SJSA1 (cell line): ENCODE measurements around the gene KRTAP2-3. TPM values are rescaled to one million over a fixed set of nuclear protein-coding genes. Genes with fewer than 3 reads are reported as not detected.
A peak's percentile ranks its signal among the peaks of the same experiment; 100 is the strongest.
"Not testable (repeated sequence)": the region's sequence is repeated elsewhere in the genome, so short reads cannot be mapped to it uniquely, and the experiment has no call there.

ENCODE experiments used
- DNase-seq, 2 experiments: peaks; one replicate each; pipeline ENCODE4 v3.0.0-alpha.2; 2015 to 2020; ENCODE audit warnings: low spot score in 2 of 2, low read depth in 1 of 2
- H3K27ac ChIP-seq: fragments of 250-450 bp; sonication (Bioruptor Pico); 2 replicates; pipeline ENCODE4 v1.5.1; 2020; ENCODE audit warnings: mild to moderate bottlenecking, moderate library complexity
- H3K27me3 ChIP-seq: fragments of 250-450 bp; sonication (Bioruptor Pico); replicated peaks from 2 replicates; pipeline ENCODE4 v1.5.1; 2020; ENCODE audit warnings: mild to moderate bottlenecking, moderate library complexity
- H3K36me3 ChIP-seq: fragments of 250-450 bp; sonication (Bioruptor Pico); 2 replicates; pipeline ENCODE4 v1.5.1; 2020; ENCODE audit warnings: mild to moderate bottlenecking
- H3K4me1 ChIP-seq: fragments of 250-450 bp; sonication (Bioruptor Pico); replicated peaks from 2 replicates; pipeline ENCODE4 v1.6.1; 2021; ENCODE audit warnings: mild to moderate bottlenecking
- H3K4me3 ChIP-seq: fragments of 250-450 bp; sonication (Bioruptor Pico); 2 replicates; pipeline ENCODE4 v1.5.1; 2020; ENCODE audit warnings: mild to moderate bottlenecking
- H3K9me3 ChIP-seq: fragments of 250-450 bp; sonication (Bioruptor Pico); replicated peaks from 2 replicates; pipeline ENCODE4 v1.5.1; 2020; ENCODE audit warnings: mild to moderate bottlenecking
- total RNA-seq: library from RNA; depleted of rRNA; stranded (reverse); fragments of >200 nt; shearing (Covaris generic); gene quantifications from 2 replicates; pipeline ENCODE4 v1.2.3, GENCODE V29; 2014

Gene KRTAP2-3
- total RNA-seq, 1 experiment from 2014 or later = not detected

- H3K4me3 ChIP-seq, H3K9me3 ChIP-seq, DNase-seq, H3K27ac ChIP-seq, H3K36me3 ChIP-seq, H3K27me3 ChIP-seq, H3K4me1 ChIP-seq: not testable (repeated sequence)
Observed at GRCh38 chr17:41034346-41034935, 25.5 kb downstream of the KRTAP2-3 start, which contains the start of gene KRTAP1-3. KRTAP1-3 (minus strand) TSS chr17:41034874; CDS start chr17:41034821, 53 bp downstream.

DNA sequence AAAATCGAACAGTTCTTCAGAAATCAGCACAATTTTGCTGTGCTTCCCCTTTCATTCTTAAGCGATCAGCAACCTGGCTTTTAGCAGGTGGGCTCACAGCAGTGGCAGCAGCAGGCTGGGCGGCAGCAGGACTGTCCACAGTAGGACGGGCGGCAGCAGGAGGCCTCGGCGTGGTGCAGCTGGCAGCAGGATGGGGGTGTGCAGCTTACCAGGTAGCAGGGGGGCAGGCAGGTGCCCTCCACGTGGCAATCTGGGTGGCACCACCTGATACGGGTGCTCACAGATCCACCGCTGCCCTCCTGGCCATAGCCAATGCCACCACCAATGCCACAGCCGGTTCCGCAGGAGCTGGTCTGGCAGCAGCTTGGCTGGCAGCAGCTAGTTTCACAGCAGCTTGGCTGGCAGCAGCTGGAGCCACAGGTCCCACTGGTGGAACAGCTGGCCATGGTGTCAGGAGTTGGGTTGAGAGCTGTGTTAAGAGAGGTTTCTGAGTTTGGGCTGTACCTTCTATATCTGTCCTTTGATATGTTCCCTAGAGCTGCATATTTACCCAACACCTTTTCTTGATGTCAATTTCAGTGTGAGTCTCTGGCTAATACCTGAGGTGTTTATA, 30.2 kb downstream of the KRTAP2-3 start, which contains the start of gene KRTAP1-4:
Gene KRTAP1-4 (minus strand): TSS at position 563 of the 613 bp plus-strand sequence. CDS start 117 bp downstream, at position 446.
- no peaks in the 10 kb centered on the region for H3K27me3 ChIP-seq

DNA sequence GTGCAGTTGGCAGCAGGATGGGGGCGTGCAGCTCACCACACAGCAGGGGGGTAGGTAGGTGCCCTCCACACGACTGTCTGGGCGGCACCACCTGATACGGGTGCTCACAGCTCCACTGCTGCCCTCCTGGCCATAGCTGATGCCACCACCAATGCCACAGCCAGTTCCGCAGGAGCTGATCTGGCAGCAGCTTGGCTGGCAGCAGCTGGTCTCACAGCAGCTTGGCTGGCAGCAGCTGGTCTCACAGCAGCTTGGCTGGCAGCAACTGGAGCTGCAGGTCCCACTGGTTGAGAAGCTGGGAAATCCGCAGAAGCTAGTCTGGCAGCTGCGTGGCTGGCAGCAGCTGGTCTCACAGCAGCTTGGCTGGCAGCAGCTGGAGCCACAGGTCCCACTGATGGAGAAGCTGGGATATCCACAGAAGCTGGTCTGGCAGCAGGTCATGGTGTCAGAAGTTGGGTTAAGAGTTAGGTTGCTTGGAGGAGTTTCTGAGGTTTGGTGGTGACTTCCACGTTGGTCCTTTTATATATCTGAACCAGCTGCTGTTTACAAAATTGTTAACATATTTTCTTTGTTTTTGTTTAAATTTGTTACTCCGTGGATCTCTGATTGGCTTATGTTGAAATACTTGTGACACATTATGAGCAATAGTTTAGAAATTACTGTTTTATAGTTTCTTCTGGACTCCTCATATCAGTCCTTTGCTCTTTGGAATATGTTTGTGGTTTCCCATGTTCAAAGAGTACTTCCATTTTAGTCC, 33.0 kb downstream of the KRTAP2-3 start, which contains the start of gene KRTAP1-5:
Gene KRTAP1-5 (minus strand): TSS at position 494 of the 757 bp plus-strand sequence. CDS start 53 bp downstream, at position 441.
- H3K9me3 ChIP-seq = no peaks in the 10 kb centered on the region
- H3K27me3 ChIP-seq = no peaks in the 10 kb centered on the region
- DNase-seq = peak in 1 of 2 experiments; percentile 58
- no peaks in the 10 kb centered on the region for H3K36me3 ChIP-seq
- peak within 1 kb of the TSS; percentile 10 for H3K27ac ChIP-seq
- H3K4me3 ChIP-seq = no peak within 1 kb of the TSS
- peaks cover 14% of the 10 kb centered on the region for H3K4me1 ChIP-seq

More for the DNA sequence above, 30.2 kb downstream of the KRTAP2-3 start, which contains the start of gene KRTAP1-4:
- peaks cover 14% of the 10 kb centered on the region for H3K4me1 ChIP-seq
- no peak for DNase-seq
- H3K36me3 ChIP-seq = no peaks in the 10 kb centered on the region
- no peaks in the 10 kb centered on the region for H3K9me3 ChIP-seq
- no peak within 1 kb of the TSS for H3K4me3 ChIP-seq
- H3K27ac ChIP-seq = no peak within 1 kb of the TSS

GRCh38 chr17:41024697-41025096, 35.2 kb downstream of the KRTAP2-3 start:
- H3K27ac ChIP-seq = no peak overlapping the region
- H3K4me1 ChIP-seq = peaks cover 14% of the 10 kb centered on the region
- H3K4me3 ChIP-seq = no peak overlapping the region
- DNase-seq = no peak
- H3K9me3 ChIP-seq = no peaks in the 10 kb centered on the region
- no peaks in the 10 kb centered on the region for H3K27me3 ChIP-seq
- H3K36me3 ChIP-seq = no peaks in the 10 kb centered on the region

- DNase-seq = no peak
- Histone ChIP-seq H3K9me3 (no peaks in the 10 kb centered on the region), H3K4me1 (no peaks in the 10 kb centered on the region), H3K4me3 (no peak overlapping the region), H3K27me3 (no peaks in the 10 kb centered on the region), H3K27ac (no peak overlapping the region), H3K36me3 (no peaks in the 10 kb centered on the region)
Observed at GRCh38 chr17:41020336-41020735, 39.6 kb downstream of the KRTAP2-3 start.

DNA sequence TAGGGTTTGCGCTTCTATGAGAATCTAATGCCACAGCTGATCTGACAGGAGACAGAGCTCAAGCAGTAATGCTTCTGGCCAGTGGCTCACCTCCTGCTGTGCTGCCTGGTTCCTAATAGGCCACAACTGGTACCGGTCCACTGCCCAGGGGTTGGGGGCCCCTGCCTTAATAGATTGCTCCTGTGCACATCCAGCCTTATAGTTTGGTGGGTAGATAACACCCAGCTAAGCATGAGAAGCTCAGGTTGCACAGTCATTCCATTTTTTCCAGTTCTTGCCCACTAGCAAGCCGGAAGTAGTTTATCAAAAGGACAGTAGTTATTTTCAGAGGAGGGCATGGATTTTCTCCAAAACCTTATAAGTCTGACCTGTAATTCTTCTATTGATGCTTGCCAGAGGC, 40.5 kb downstream of the KRTAP2-3 start:
- H3K36me3 ChIP-seq = no peaks in the 10 kb centered on the region
- H3K27me3 ChIP-seq = no peaks in the 10 kb centered on the region
- H3K4me3 ChIP-seq = no peak overlapping the region
- no peaks in the 10 kb centered on the region for H3K4me1 ChIP-seq
- H3K27ac ChIP-seq = no peak overlapping the region
- no peak for DNase-seq
- H3K9me3 ChIP-seq = no peaks in the 10 kb centered on the region

- H3K4me3 ChIP-seq = no peak overlapping the region
- no peak for DNase-seq
- H3K27ac ChIP-seq = no peak overlapping the region
- no peaks in the 10 kb centered on the region for H3K36me3 ChIP-seq
- H3K9me3 ChIP-seq = no peaks in the 10 kb centered on the region
- H3K4me1 ChIP-seq = no peaks in the 10 kb centered on the region
- no peaks in the 10 kb centered on the region for H3K27me3 ChIP-seq
Observed at GRCh38 chr17:41018541-41018940, 41.4 kb downstream of the KRTAP2-3 start.

DNA sequence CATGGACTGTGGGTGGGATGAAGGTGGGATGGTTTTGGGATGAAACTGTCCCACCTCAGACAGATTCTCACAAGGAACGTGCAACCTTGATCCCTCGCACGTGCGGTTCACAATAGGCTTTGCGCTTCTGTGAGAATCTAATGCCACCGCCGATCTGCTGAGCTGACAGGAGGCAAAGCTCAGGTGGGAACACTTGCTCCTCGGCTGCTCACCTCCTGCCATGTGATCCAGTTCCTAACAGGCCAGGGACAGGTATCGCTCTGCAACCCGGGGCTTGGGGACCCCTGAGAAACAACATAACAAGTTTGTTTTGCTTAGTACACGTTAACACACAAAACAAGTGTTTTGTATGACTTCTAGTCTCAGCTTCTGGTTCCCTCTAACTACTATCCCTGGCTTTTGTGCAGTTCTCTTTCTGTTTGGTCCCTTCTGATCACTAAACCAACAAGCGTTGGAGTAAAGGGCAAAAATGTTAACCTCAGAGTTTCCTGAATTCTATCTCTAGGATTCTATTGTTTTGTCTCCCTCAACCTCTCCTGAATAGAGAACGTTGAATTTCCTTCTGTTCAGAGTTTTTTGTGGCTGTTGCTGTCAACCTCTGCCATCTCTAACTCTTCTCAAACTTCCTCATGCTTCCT, 43.2 kb downstream of the KRTAP2-3 start:
- Histone ChIP-seq H3K27me3 (no peaks in the 10 kb centered on the region), H3K27ac (no peak overlapping the region), H3K4me3 (no peak overlapping the region), H3K9me3 (no peaks in the 10 kb centered on the region), H3K4me1 (no peaks in the 10 kb centered on the region), H3K36me3 (no peaks in the 10 kb centered on the region)
- no peak for DNase-seq

DNA sequence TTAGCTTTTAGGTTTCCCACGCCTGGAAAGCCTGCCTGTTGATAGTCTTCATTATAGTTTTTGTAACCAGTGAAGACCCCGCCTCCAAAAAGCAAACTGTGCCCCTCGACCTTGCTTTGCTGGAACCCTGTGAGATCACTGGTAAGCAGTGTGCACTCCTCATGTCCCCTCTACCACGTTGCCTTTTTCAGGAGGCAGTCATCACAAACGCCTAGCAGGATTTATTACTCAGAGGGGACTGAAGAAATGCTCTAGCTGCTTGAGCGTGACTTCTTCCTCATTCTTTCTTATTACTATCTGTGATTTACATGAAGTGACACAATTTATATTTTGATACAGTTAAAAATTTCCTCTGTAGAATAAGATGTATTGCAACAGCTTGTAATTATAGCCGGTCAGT, 44.5 kb downstream of the KRTAP2-3 start:
- Histone ChIP-seq H3K27ac (no peak overlapping the region), H3K36me3 (no peaks in the 10 kb centered on the region), H3K9me3 (no peaks in the 10 kb centered on the region), H3K4me3 (no peak overlapping the region), H3K4me1 (no peaks in the 10 kb centered on the region), H3K27me3 (no peaks in the 10 kb centered on the region)
- DNase-seq = no peak

GRCh38 chr17:41013606-41014005, 46.3 kb downstream of the KRTAP2-3 start:
- Histone ChIP-seq H3K4me1 (no peaks in the 10 kb centered on the region), H3K27ac (no peak overlapping the region), H3K4me3 (no peak overlapping the region), H3K36me3 (no peaks in the 10 kb centered on the region), H3K9me3 (no peaks in the 10 kb centered on the region), H3K27me3 (no peaks in the 10 kb centered on the region)
- DNase-seq = no peak

- Histone ChIP-seq H3K4me3 (no peak overlapping the region), H3K27me3 (no peaks in the 10 kb centered on the region), H3K4me1 (no peaks in the 10 kb centered on the region), H3K36me3 (no peaks in the 10 kb centered on the region), H3K27ac (no peak overlapping the region), H3K9me3 (no peaks in the 10 kb centered on the region)
- DNase-seq = no peak
Observed at GRCh38 chr17:41013181-41013580, 46.7 kb downstream of the KRTAP2-3 start.

DNA sequence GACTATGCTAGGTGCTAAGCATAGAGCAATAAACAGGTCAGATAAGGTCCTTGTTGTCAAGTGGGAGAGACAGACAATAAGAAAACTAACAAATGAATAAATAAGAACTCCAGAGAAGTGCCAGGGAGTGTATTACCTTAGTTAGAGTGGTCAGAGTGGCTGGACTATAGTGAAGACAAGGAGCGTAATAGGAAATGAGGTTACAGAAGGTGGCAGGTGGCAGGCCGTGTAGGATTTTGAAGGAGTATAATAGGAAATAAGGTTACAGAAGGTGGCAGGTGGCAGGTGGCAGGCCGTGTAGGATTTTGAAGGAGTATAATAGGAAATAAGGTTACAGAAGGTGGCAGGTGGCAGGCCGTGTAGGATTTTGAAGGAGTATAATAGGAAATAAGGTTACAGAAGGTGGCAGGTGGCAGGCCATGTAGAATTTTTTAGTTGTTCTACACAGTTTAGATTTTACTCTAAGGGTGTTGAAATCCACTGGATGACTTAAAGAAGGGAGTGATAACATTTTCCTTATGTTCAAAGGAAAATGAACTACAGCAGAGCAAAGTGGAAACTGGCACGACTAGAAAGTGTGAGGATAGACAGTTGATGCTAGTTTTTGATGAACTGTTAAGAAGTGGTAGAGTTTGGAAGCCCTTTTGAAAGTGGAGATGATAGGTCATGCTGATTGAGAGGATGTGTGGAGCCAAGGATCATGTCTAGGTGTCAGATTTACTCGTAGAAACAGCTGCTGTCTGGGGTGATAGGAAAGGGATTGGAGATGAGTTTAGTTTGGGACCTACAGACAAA, 47.4 kb downstream of the KRTAP2-3 start:
- H3K9me3 ChIP-seq = no peaks in the 10 kb centered on the region
- H3K4me1 ChIP-seq = no peaks in the 10 kb centered on the region
- H3K27me3 ChIP-seq = no peaks in the 10 kb centered on the region
- no peak overlapping the region for H3K27ac ChIP-seq
- no peak overlapping the region for H3K4me3 ChIP-seq
- DNase-seq = no peak
- no peaks in the 10 kb centered on the region for H3K36me3 ChIP-seq

GRCh38 chr17:41010441-41010840, 49.5 kb downstream of the KRTAP2-3 start:
- Histone ChIP-seq H3K27ac (no peak overlapping the region), H3K4me3 (no peak overlapping the region), H3K4me1 (no peaks in the 10 kb centered on the region), H3K27me3 (no peaks in the 10 kb centered on the region), H3K9me3 (no peaks in the 10 kb centered on the region), H3K36me3 (no peaks in the 10 kb centered on the region)
- DNase-seq = no peak
